OCI-LY1 (cell line): ENCODE results near the gene USP10.

ENCODE experiments used
- H2AFZ ChIP-seq: fragments of 200-600 bp; sonication (generic), shearing (Covaris generic); 2 replicates; pipeline ENCODE4 v1.6.0; 2014; ENCODE audit warnings: antibody characterized with exemption, mild to moderate bottlenecking, low read length
- H3F3A ChIP-seq: fragments of 200-600 bp; sonication (generic), shearing (Covaris generic); 2 replicates; pipeline ENCODE4 v1.6.0; 2014; ENCODE audit warnings: mild to moderate bottlenecking, antibody characterized with exemption, low read length, moderate library complexity; ENCODE audit not compliant: insufficient read depth
- H3K27ac ChIP-seq: fragments of 200-600 bp; sonication (generic); 2 replicates; pipeline ENCODE4 v1.5.1; 2014; ENCODE audit warnings: low read length, mixed run types, mild to moderate bottlenecking, low read depth; ENCODE audit not compliant: poor library complexity, severe bottlenecking
- H3K27me3 ChIP-seq: fragments of 200-600 bp; sonication (generic); 2 replicates; pipeline ENCODE4 v1.6.0; 2014; ENCODE audit warnings: antibody characterized with exemption, mild to moderate bottlenecking, low read length, moderate library complexity; ENCODE audit not compliant: insufficient read depth
- H3K36me3 ChIP-seq: fragments of 200-600 bp; sonication (generic); 2 replicates; pipeline ENCODE4 v1.6.1; 2014; ENCODE audit warnings: mild to moderate bottlenecking, antibody characterized with exemption, low read length, moderate library complexity, mixed read lengths; ENCODE audit not compliant: insufficient read depth
- H3K4me1 ChIP-seq: fragments of 200-600 bp; sonication (generic); 2 replicates; pipeline ENCODE4 v1.5.1; 2014; ENCODE audit warnings: mild to moderate bottlenecking, low read length, moderate library complexity; ENCODE audit not compliant: insufficient read depth, severe bottlenecking
- H3K4me2 ChIP-seq: fragments of 200-600 bp; sonication (generic), shearing (Covaris generic); 2 replicates; pipeline ENCODE4 v1.6.1; 2014; ENCODE audit warnings: low read length
- H3K4me3 ChIP-seq: fragments of 200-600 bp; sonication (generic); 2 replicates; pipeline ENCODE4 v1.5.1; 2014; ENCODE audit warnings: low read length, low read depth, mild to moderate bottlenecking, mixed read lengths; ENCODE audit not compliant: poor library complexity, severe bottlenecking
- H3K79me2 ChIP-seq: fragments of 200-600 bp; shearing (Covaris generic); 2 replicates; pipeline ENCODE4 v1.6.1; 2016; ENCODE audit warnings: mixed run types, low read length, mixed read lengths; ENCODE audit not compliant: insufficient read depth
- H3K9ac ChIP-seq: fragments of 200-600 bp; sonication (generic), shearing (Covaris generic); 2 replicates; pipeline ENCODE4 v1.6.1; 2014; ENCODE audit warnings: mild to moderate bottlenecking, low read length, mixed read lengths
- H3K9me2 ChIP-seq: fragments of 200-600 bp; sonication (generic), shearing (Covaris generic); 2 replicates; pipeline ENCODE4 v1.6.1; 2014; ENCODE audit warnings: low read depth, mild to moderate bottlenecking, low read length, mixed read lengths
- H3K9me3 ChIP-seq: fragments of 200-600 bp; shearing (Covaris generic); 2 replicates; pipeline ENCODE4 v1.6.1; 2014; ENCODE audit warnings: low read length, mixed read lengths
- H4K20me1 ChIP-seq: fragments of 200-600 bp; sonication (generic), shearing (Covaris generic); 2 replicates; pipeline ENCODE4 v1.6.0; 2016; ENCODE audit warnings: mild to moderate bottlenecking, low read length; ENCODE audit not compliant: insufficient read depth
- CTCF ChIP-seq: fragments of 200-600 bp; sonication (generic), shearing (Covaris generic); IDR thresholded peaks from 2 replicates; pipeline ENCODE4 v1.5.1; 2017; ENCODE audit warnings: mild to moderate bottlenecking, antibody characterized with exemption, low read length, moderate library complexity, mixed read lengths
- EZH2 ChIP-seq: fragments of 200-600 bp; sonication (generic), shearing (Covaris generic); IDR thresholded peaks from 2 replicates; pipeline ENCODE4 v1.8.0; 2017; ENCODE audit warnings: borderline replicate concordance, mixed run types, mild to moderate bottlenecking, antibody characterized with exemption, low read length, moderate library complexity, mixed read lengths

The USP10 gene

DNA sequence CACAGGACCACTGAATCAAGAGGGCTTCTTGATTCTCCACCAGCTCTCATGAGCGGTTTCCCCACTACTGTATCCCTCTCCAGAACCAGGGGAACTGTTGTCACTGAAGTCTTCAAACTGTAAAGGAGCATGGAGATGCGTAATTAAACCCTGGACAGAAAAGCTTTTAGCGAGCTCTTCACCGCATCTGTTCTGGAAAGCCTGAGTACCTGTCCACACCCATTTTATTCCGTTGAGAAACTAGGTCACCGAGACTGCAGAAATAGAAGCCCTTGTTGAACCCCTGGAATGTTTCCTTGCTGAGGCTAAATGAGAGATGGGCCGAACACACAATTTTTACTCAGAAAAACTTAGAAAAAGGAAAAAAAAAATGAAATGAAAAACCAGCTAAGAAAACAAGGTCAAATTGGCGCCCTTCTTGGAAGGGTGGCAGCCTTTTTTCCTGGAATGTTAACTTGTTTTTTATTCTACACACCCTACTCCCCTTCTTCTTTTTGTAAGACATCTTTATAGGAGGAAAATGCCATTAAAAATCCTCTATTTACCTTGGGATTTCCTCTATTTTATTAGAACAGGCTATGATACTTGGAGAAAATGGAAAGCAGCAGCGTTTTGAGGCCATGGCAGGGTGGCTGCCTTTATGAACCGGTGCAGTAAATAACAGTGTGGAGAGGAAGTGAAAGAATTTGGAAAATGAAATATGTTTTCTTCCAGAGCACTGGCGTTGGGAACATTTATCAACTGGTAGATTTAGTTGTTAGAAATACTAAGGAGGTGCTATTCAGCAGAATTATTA, 67.4 kb downstream of the USP10 start:
- H3K9ac ChIP-seq = no peak overlapping the region
- H3K36me3 ChIP-seq = peaks cover 89% of the 10 kb centered on the region
- H2AFZ ChIP-seq = no peak overlapping the region
- no peaks in the 10 kb centered on the region for H4K20me1 ChIP-seq
- H3K27ac ChIP-seq = no peak overlapping the region
- H3K4me3 ChIP-seq = no peak overlapping the region
- TF ChIP-seq CTCF (no peak), EZH2 (no peak)
- no peaks in the 10 kb centered on the region for H3K4me1 ChIP-seq
- no peaks in the 10 kb centered on the region for H3K9me3 ChIP-seq
- no peaks in the 10 kb centered on the region for H3F3A ChIP-seq
- H3K79me2 ChIP-seq = no peaks in the 10 kb centered on the region
- H3K9me2 ChIP-seq = no peaks in the 10 kb centered on the region
- H3K4me2 ChIP-seq = no peak overlapping the region
- no peaks in the 10 kb centered on the region for H3K27me3 ChIP-seq

- no peaks in the 10 kb centered on the region for H3K79me2 ChIP-seq
- no peaks in the 10 kb centered on the region for H3K9me3 ChIP-seq
- H3K27ac ChIP-seq = no peak overlapping the region
Observed at GRCh38 chr16:84768061-84768807, 68.4 kb downstream of the USP10 start.

DNA sequence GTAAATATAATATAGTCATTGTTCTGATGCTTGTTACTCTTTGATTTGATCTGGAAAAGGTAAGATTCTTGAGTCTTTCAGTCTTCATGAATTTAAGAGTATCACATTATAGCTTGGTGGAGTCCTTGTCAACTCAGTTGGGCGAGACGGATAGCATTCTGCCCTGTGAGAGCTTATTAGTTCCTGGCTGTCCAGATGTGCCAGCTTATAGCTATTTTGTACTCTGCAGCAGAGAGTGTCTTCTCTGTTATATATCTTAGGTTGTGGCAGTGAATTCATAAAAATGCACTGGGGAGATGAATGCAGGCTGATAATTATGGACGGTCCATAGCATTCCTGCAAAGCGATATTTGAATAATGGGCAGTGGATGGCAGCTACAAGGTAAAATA, 69.0 kb downstream of the USP10 start:
- H3K36me3 ChIP-seq = peaks cover 93% of the 10 kb centered on the region

More at GRCh38 chr16:84768061-84768807, 68.4 kb downstream of the USP10 start:
- Histone ChIP-seq H3F3A (no peaks in the 10 kb centered on the region), H3K9ac (no peak overlapping the region), H3K9me2 (no peaks in the 10 kb centered on the region), H3K4me2 (no peak overlapping the region), H3K27me3 (no peaks in the 10 kb centered on the region), H3K4me3 (no peak overlapping the region), H3K36me3 (peaks cover 93% of the 10 kb centered on the region), H2AFZ (no peak overlapping the region), H4K20me1 (no peaks in the 10 kb centered on the region), H3K4me1 (no peaks in the 10 kb centered on the region)
- TF ChIP-seq EZH2 (no peak), CTCF (no peak)

More for the DNA sequence above, 69.0 kb downstream of the USP10 start:
- no peak overlapping the region for H3K4me3 ChIP-seq
- no peaks in the 10 kb centered on the region for H3K4me1 ChIP-seq
- H3F3A ChIP-seq = no peaks in the 10 kb centered on the region
- no peaks in the 10 kb centered on the region for H3K79me2 ChIP-seq
- no peak for TF ChIP-seq CTCF
- TF ChIP-seq EZH2 = no peak
- no peaks in the 10 kb centered on the region for H3K27me3 ChIP-seq
- H4K20me1 ChIP-seq = no peaks in the 10 kb centered on the region
- no peak overlapping the region for H2AFZ ChIP-seq
- no peak overlapping the region for H3K27ac ChIP-seq
- H3K9me2 ChIP-seq = no peaks in the 10 kb centered on the region
- H3K4me2 ChIP-seq = no peak overlapping the region
- H3K9ac ChIP-seq = no peak overlapping the region
- H3K9me3 ChIP-seq = no peaks in the 10 kb centered on the region
